IMR-90 (cell line): Measurements from ENCODE around the gene GPC5. TPM values are rescaled to one million over a fixed set of nuclear protein-coding genes. Genes with fewer than 3 reads are reported as not detected.

Experiments
- ATAC-seq: fragments of 200-7000 bp; cut with Tn5 transposase; 2 replicates; pipeline ENCODE4 v1.9.1; 2020; ENCODE audit warnings: low read depth, mild to moderate bottlenecking, moderate library complexity
- BruUV-seq: library from RNA; stranded (reverse); fragments of 400-500 nt; replicated peaks from 2 replicates; lab custom pipeline; 2021; lab: Mats Ljungman, UMichigan
- CTCF ChIA-PET: fragments of 300-600 bp; formaldehyde crosslinking; extraction: SDS; loops from one replicate; lab custom pipeline; 2021; ENCODE audit warnings: antibody characterized with exemption; lab: Yijun Ruan, JAX
- POLR2A ChIA-PET: fragments of 300-600 bp; sonication (Branson Sonifier 250); formaldehyde crosslinking; loops from one replicate; lab custom pipeline; 2022; ENCODE audit warnings: antibody characterized with exemption; ENCODE audit not compliant: unreplicated experiment; lab: Charles Lee
- DNase-seq: peaks from one replicate; pipeline ENCODE4 v3.0.0; 2013
- H2AFZ ChIP-seq: replicated peaks from 2 replicates; pipeline ENCODE3; 2013; ENCODE audit warnings: low read length, mild to moderate bottlenecking; ENCODE audit not compliant: poor library complexity
- H2AK5ac ChIP-seq: 2 replicates; pipeline ENCODE4 v1.6.1; 2013; ENCODE audit warnings: low read depth, low read length, inconsistent platforms
- H2AK9ac ChIP-seq: replicated peaks from 2 replicates; pipeline ENCODE3; 2013; ENCODE audit warnings: mild to moderate bottlenecking, low read depth, low read length, moderate library complexity; ENCODE audit not compliant: poor library complexity
- H2BK120ac ChIP-seq: 2 replicates; pipeline ENCODE4 v1.6.1; 2013; ENCODE audit warnings: low read depth, low read length, inconsistent platforms
- H2BK15ac ChIP-seq: 3 replicates; pipeline ENCODE4 v1.6.1; 2013; ENCODE audit warnings: low read depth, low read length, inconsistent platforms
- H2BK20ac ChIP-seq: 2 replicates; pipeline ENCODE4 v1.6.1; 2013; ENCODE audit warnings: low read depth, mild to moderate bottlenecking, inconsistent platforms, low read length, moderate library complexity
- H2BK5ac ChIP-seq: 2 replicates; pipeline ENCODE4 v1.6.1; 2013; ENCODE audit warnings: mild to moderate bottlenecking, low read depth, low read length, inconsistent platforms; ENCODE audit not compliant: poor library complexity, severe bottlenecking
- H3K14ac ChIP-seq: replicated peaks from 2 replicates; pipeline ENCODE4 v1.6.1; 2013; ENCODE audit warnings: low read depth, low read length, inconsistent platforms
- H3K18ac ChIP-seq: 2 replicates; pipeline ENCODE4 v1.6.1; 2013; ENCODE audit warnings: low read depth, low read length, control low read depth
- H3K23ac ChIP-seq: 2 replicates; pipeline ENCODE4 v1.6.1; 2013; ENCODE audit warnings: low read depth, low read length, inconsistent platforms
- H3K27ac ChIP-seq: 2 replicates; pipeline ENCODE4 v1.5.1; 2013; ENCODE audit warnings: mild to moderate bottlenecking, control low read depth, low read length; ENCODE audit not compliant: insufficient read depth
- H3K27me3 ChIP-seq: 2 replicates; pipeline ENCODE4 v1.6.1; 2013; ENCODE audit warnings: low read length; ENCODE audit not compliant: control insufficient read depth, insufficient read depth
- H3K36me3 ChIP-seq: 2 replicates; pipeline ENCODE4 v1.6.1; 2013; ENCODE audit warnings: low read length, mixed read lengths; ENCODE audit not compliant: control insufficient read depth, insufficient read depth
- H3K4ac ChIP-seq: 2 replicates; pipeline ENCODE4 v1.6.1; 2013; ENCODE audit warnings: low read depth, low read length, inconsistent platforms
- H3K4me1 ChIP-seq: 2 replicates; pipeline ENCODE4 v1.6.1; 2013; ENCODE audit warnings: low read length, mixed read lengths; ENCODE audit not compliant: control insufficient read depth, insufficient read depth
- H3K4me2 ChIP-seq: 2 replicates; pipeline ENCODE4 v1.6.1; 2013; ENCODE audit warnings: low read depth, mild to moderate bottlenecking, control low read depth, low read length, moderate library complexity
- H3K4me3 ChIP-seq: 2 replicates; pipeline ENCODE4 v1.5.1; 2013; ENCODE audit warnings: low read depth, mild to moderate bottlenecking, control low read depth, low read length, moderate library complexity; ENCODE audit not compliant: insufficient read depth
- H3K56ac ChIP-seq: 2 replicates; pipeline ENCODE4 v1.6.1; 2013; ENCODE audit warnings: low read length, inconsistent platforms; ENCODE audit not compliant: insufficient read depth; ENCODE audit errors: extremely low read depth
- H3K79me1 ChIP-seq, 2 experiments: 2 replicates each; pipeline ENCODE4 v1.6.1; 2013; ENCODE audit warnings: low read length in 2 of 2, inconsistent platforms in 1 of 2, low read depth in 1 of 2
- H3K9ac ChIP-seq: 2 replicates; pipeline ENCODE4 v1.6.1; 2013; ENCODE audit warnings: low read depth, low read length, control low read depth
- H3K9me1 ChIP-seq: 2 replicates; pipeline ENCODE4 v1.6.1; 2013; ENCODE audit warnings: low read length, inconsistent platforms; ENCODE audit not compliant: insufficient read depth
- H3K9me3 ChIP-seq: 2 replicates; pipeline ENCODE4 v1.6.1; 2013; ENCODE audit warnings: low read length; ENCODE audit not compliant: control insufficient read depth, insufficient read depth
- H4K20me1 ChIP-seq: 2 replicates; pipeline ENCODE4 v1.6.1; 2013; ENCODE audit warnings: low read length, inconsistent platforms; ENCODE audit not compliant: insufficient read depth
- H4K5ac ChIP-seq: 2 replicates; pipeline ENCODE4 v1.6.1; 2013; ENCODE audit warnings: mild to moderate bottlenecking, low read depth, low read length, control low read depth
- H4K8ac ChIP-seq, 2 experiments: 2 replicates each; pipeline ENCODE4 v1.6.1; 2013; ENCODE audit warnings: low read depth in 2 of 2, low read length in 2 of 2, control low read depth in 1 of 2, inconsistent platforms in 1 of 2
- H4K91ac ChIP-seq: 2 replicates; pipeline ENCODE4 v1.6.1; 2013; ENCODE audit warnings: low read depth, low read length, inconsistent platforms; ENCODE audit not compliant: insufficient read depth
- MAFK ChIP-seq: IDR thresholded peaks from 2 replicates; pipeline ENCODE4 v1.6.1; 2012; ENCODE audit warnings: low read depth, low read length, improper control_type of control experiment
- NFE2L2 ChIP-seq: fragments of 150-350 bp; IDR thresholded peaks from 2 replicates; pipeline ENCODE4 v1.6.1; 2016; ENCODE audit warnings: low read depth, mild to moderate bottlenecking, low read length
- RFX5 ChIP-seq: IDR thresholded peaks from 2 replicates; pipeline ENCODE4 v1.8.0; 2012; ENCODE audit warnings: low read depth, mild to moderate bottlenecking, low read length, moderate library complexity
- WGBS, 2 experiments: methylation state at CpG; one replicate each; pipeline versions ENCODE4 v1.1.5 to v1.1.7; 2013; ENCODE audit warnings: missing lambda C conversion rate in 2 of 2; ENCODE audit not compliant: insufficient read length in 1 of 2; ENCODE audit errors: extremely low coverage in 2 of 2; 5-methylcytosine and 5-hydroxymethylcytosine counted together
- dilution Hi-C: fragments of 300-500 bp; cut with HindIII; formaldehyde crosslinking; loops from one replicate; pipeline ENCODE4 v1.14.3; 2018; ENCODE audit warnings: low sequenced_read_pairs; ENCODE audit not compliant: unreplicated experiment
- in situ Hi-C: fragments of 300-500 bp; cut with MboI; formaldehyde crosslinking; loops from 3 replicates; pipeline ENCODE4 v1.14.3; 2019; ENCODE audit warnings: low sequenced_read_pairs, inconsistent platforms, mixed read lengths
- intact Hi-C: fragments of 100-400 bp; cut with micrococcal nuclease; formaldehyde crosslinking; loops from 2 replicates; pipeline ENCODE4 v1.10.0; 2022
- polyA plus RNA-seq, 3 experiments: library from polyadenylated mRNA; depleted of rRNA; stranded (reverse); fragments of >200 nt; gene quantifications; 2 replicates each; pipeline ENCODE4 v1.2.3, GENCODE V29; 2012; ENCODE audit warnings: low replicate concordance in 1 of 3
- total RNA-seq: library from RNA; depleted of rRNA; stranded (reverse); fragments of >200 nt; gene quantifications from 2 replicates; pipeline ENCODE4 v1.2.3, GENCODE V29; 2012

GPC5 gene
- total and polyA plus RNA-seq, 2 of the 4 experiments (the other 2 are of a cell fraction) = 0.94 to 1.8 TPM

- in situ Hi-C loops = no loop called here
- H2BK5ac ChIP-seq = no peak overlapping the region
- CTCF ChIA-PET = no interaction called here
Measured at GRCh38 chr13:91909617-91910016, 511.2 kb downstream of the GPC5 start.

More at GRCh38 chr13:91909617-91910016, 511.2 kb downstream of the GPC5 start:
- Histone ChIP-seq H3K36me3 (no peaks in the 10 kb centered on the region), H3K9ac (no peak overlapping the region), H3K14ac (no peak overlapping the region), H3K9me1 (no peaks in the 10 kb centered on the region), H2BK20ac (no peak overlapping the region), H3K27ac (no peak overlapping the region), H4K8ac (no peak overlapping the region), H4K20me1 (no peaks in the 10 kb centered on the region), H3K23ac (no peak overlapping the region), H3K4ac (no peak overlapping the region), H3K56ac (no peak overlapping the region), H3K4me1 (no peaks in the 10 kb centered on the region), H2BK120ac (no peak overlapping the region), H3K9me3 (no peaks in the 10 kb centered on the region), H2AK5ac (no peak overlapping the region), H3K4me3 (no peak overlapping the region), H3K18ac (no peak overlapping the region), H2AFZ (no peak overlapping the region), H3K27me3 (no peaks in the 10 kb centered on the region), H2AK9ac (no peak overlapping the region), H4K5ac (no peak overlapping the region), H3K4me2 (no peak overlapping the region), H2BK15ac (no peak overlapping the region), H3K79me1 (no peaks in the 10 kb centered on the region), H4K91ac (no peak overlapping the region)
- POLR2A ChIA-PET = no interaction called here
- ATAC-seq = no peak
- WGBS, 2 experiments = no CpG with 5 or more reads among the region's 2 CpGs
- intact Hi-C loops (no loop called here), dilution Hi-C loops (no loop called here)
- no TSS peak for BruUV-seq
- DNase-seq = no peak
- TF ChIP-seq RFX5 (no peak), MAFK (peak; percentile 52), NFE2L2 (no peak)
